K562 (cell line): ENCODE data around the gene KCNC3. TPM values are rescaled to one million over a fixed set of nuclear protein-coding genes. Genes with fewer than 3 reads are reported as not detected.
A peak's percentile ranks its signal among the peaks of the same experiment; 100 is the strongest.

ENCODE experiments used
- ARID2 ChIP-seq: fragments of 450-650 bp; IDR thresholded peaks from 2 replicates; pipeline ENCODE4 v1.6.1; 2017; ENCODE audit warnings: antibody characterized with exemption, mild to moderate bottlenecking
- ATF7 ChIP-seq: fragments of 450-650 bp; IDR thresholded peaks from 2 replicates; pipeline ENCODE4 v1.7.1; 2014; ENCODE audit warnings: mild to moderate bottlenecking, moderate library complexity
- CTCF ChIP-seq, 3 experiments: IDR thresholded peaks in 2 of 3; conservative IDR thresholded peaks in 1 of 3; 2 replicates each; pipeline ENCODE4 v1.5.1; 2011 to 2012; ENCODE audit warnings: low read length in 3 of 3, mild to moderate bottlenecking in 3 of 3, control low read depth in 2 of 3, improper control_type of control experiment in 1 of 3, inconsistent platforms in 1 of 3, low read depth in 1 of 3, mixed read lengths in 1 of 3, moderate library complexity in 1 of 3; ENCODE audit not compliant: insufficient read depth in 2 of 3
- EP400 ChIP-seq: fragments of 450-650 bp; IDR thresholded peaks from 2 replicates; pipeline ENCODE4 v1.6.1; 2017; ENCODE audit warnings: antibody characterized with exemption, mild to moderate bottlenecking, moderate library complexity
- ESRRB ChIP-seq: fragments of 250-450 bp; sonication (Bioruptor Pico); IDR thresholded peaks from 2 replicates; pipeline ENCODE4 v1.5.0; 2020; ENCODE audit warnings: mild to moderate bottlenecking, moderate library complexity, borderline replicate concordance
- ETV5 ChIP-seq: sonication (generic); formaldehyde crosslinking; IDR thresholded peaks from 2 replicates; pipeline ENCODE4 v1.4.0; 2020; ENCODE audit warnings: low read depth, mild to moderate bottlenecking, missing genetic modification reagents
- FOXK2 ChIP-seq, 2 experiments: fragments of 450-650 bp; IDR thresholded peaks in 1 of 2; conservative IDR thresholded peaks in 1 of 2; 2 replicates each; pipeline ENCODE4 v1.6.1; 2016; ENCODE audit warnings: low read depth in 2 of 2, mild to moderate bottlenecking in 1 of 2
- GATAD2A ChIP-seq: fragments of 450-650 bp; IDR thresholded peaks from 2 replicates; pipeline ENCODE4 v1.6.1; 2017
- HMG20B ChIP-seq: fragments of 250-450 bp; sonication (Bioruptor Pico); IDR thresholded peaks from 2 replicates; pipeline ENCODE4 v1.5.0; 2021; ENCODE audit warnings: mild to moderate bottlenecking
- IRF9 ChIP-seq: fragments of 450-650 bp; IDR thresholded peaks from 2 replicates; pipeline ENCODE4 v1.6.1; 2016; ENCODE audit warnings: missing biosample characterization, missing genetic modification characterization
- KDM1A ChIP-seq, 2 experiments: fragments of 450-650 bp; IDR thresholded peaks; 2 replicates each; pipeline ENCODE4 v1.6.1; 2016; ENCODE audit warnings: mild to moderate bottlenecking in 2 of 2
- KLF6 ChIP-seq: fragments of 250-450 bp; sonication (Bioruptor Pico); IDR thresholded peaks from 2 replicates; pipeline ENCODE4 v1.4.0; 2020; ENCODE audit warnings: mild to moderate bottlenecking, moderate library complexity, borderline replicate concordance
- RBM14 ChIP-seq: fragments of 200-400 bp; formaldehyde crosslinking; IDR thresholded peaks from 2 replicates; pipeline ENCODE4 v1.6.1; 2018; ENCODE audit warnings: low read depth, mild to moderate bottlenecking, low read length, moderate library complexity, borderline replicate concordance; ENCODE audit not compliant: insufficient read depth
- SAFB ChIP-seq: fragments of 200-400 bp; formaldehyde crosslinking; IDR thresholded peaks from 2 replicates; pipeline ENCODE4 v1.6.1; 2017; ENCODE audit warnings: low read depth, low read length, borderline replicate concordance
- SOX6 ChIP-seq: fragments of 450-650 bp; IDR thresholded peaks from 2 replicates; pipeline ENCODE4 v1.6.1; 2014; ENCODE audit warnings: mild to moderate bottlenecking
- TBP ChIP-seq: optimal IDR thresholded peaks from 2 replicates; pipeline ENCODE3; 2011; ENCODE audit warnings: low read depth, low read length, improper control_type of control experiment
- ZBTB33 ChIP-seq: sonication (generic); formaldehyde crosslinking; IDR thresholded peaks from 2 replicates; pipeline ENCODE4 v1.8.1; 2023; ENCODE audit warnings: mild to moderate bottlenecking, missing genetic modification reagents
- ZBTB43 ChIP-seq: sonication (generic); formaldehyde crosslinking; IDR thresholded peaks from 2 replicates; pipeline ENCODE4 v1.8.0; 2023; ENCODE audit warnings: mild to moderate bottlenecking, missing genetic modification reagents
- ZNF165 ChIP-seq: fragments of 250-450 bp; sonication (Bioruptor Pico); IDR thresholded peaks from 2 replicates; pipeline ENCODE4 v1.4.0; 2020; ENCODE audit warnings: borderline replicate concordance
- ZNF384 ChIP-seq: IDR thresholded peaks from 2 replicates; pipeline ENCODE4 v1.6.1; 2012; ENCODE audit warnings: low read depth, low read length, improper control_type of control experiment
- polyA plus RNA-seq, 8 experiments: library from polyadenylated mRNA; depleted of rRNA in 4 of 8; stranded (reverse) in 5 of 8; unstranded in 3 of 8; fragments of >200 nt; fragmentation: Nextera tagmentation in 2 of 8; fragmentation: Illumina TruSeq in 1 of 8; extraction: Ambion mirVana in 2 of 8; extraction: Trizol in 1 of 8; gene quantifications; 2 replicates each; pipeline versions ENCODE4 v1.2.1 to v1.2.3, GENCODE V29; 2011 to 2014; ENCODE audit warnings: inconsistent platforms in 1 of 8, missing spikeins in 1 of 8
- total RNA-seq, 7 experiments: library from RNA; depleted of rRNA in 6 of 7; stranded (reverse); fragments of >200 nt in 6 of 7; fragmentation: Illumina TruSeq in 2 of 7; extraction: Trizol in 2 of 7; gene quantifications; 2 replicates each; pipeline versions ENCODE4 v1.2.1 to v1.2.3, GENCODE V29; 2011 to 2021; ENCODE audit warnings: low replicate concordance in 1 of 7
- TF ChIP-seq, protein P1 (sequence below): fragments of 200-800 bp; sonication (Bioruptor generic); IDR thresholded peaks from 2 replicates; pipeline ENCODE4 v1.6.1; 2017; ENCODE audit warnings: missing genetic modification characterization, missing compliant biosample characterization

KCNC3 gene
- total and polyA plus RNA-seq, 9 of the 15 experiments (the other 6 are each of a cell fraction or from before 2014, with no cell fraction given): 0.03 to 26.2 (median 2.0) TPM

GRCh38 chr19:50264483-50265186 lies 64.5 kb downstream of the KCNC3 start (continued):
- TF ChIP-seq ZBTB33 (CRISPR knock-in tag) (no peak), ZBTB43 (CRISPR knock-in tag) (no peak), ARID2 (no peak), ESRRB (CRISPR knock-in tag) (no peak), CTCF (IDR thresholded peaks at IDR 0.05 in 2 of 3, conservative IDR thresholded peaks at IDR 0.05 in 1 of 3; ENCODE audit: insufficient read depth in 2 of 3, low read depth in 1 of 3, low read length in 3 of 3) (peak; percentile 70 to 88 (median 80)), SOX6 (peak; percentile 36; the same call in 1 of the 2 replicates), ATF7 (peak; percentile 95), RBM14 (no peak), SAFB (no peak), ZNF165 (CRISPR knock-in tag) (no peak), GATAD2A (no peak), FOXK2 (conservative IDR thresholded peaks at IDR 0.05 in 1 of 2, IDR thresholded peaks at IDR 0.05 in 1 of 2; ENCODE audit: low read depth in 2 of 2) (no peak), TBP (no peak), IRF9 (tag) (no peak), ZNF384 (0 out of 2 replicates have a peak, but pooled peaks have one; percentile 7), KDM1A (IDR thresholded peaks at IDR 0.05) (peak in 1 of 2 experiments; percentile 52; a peak in 2 of 4 replicates), EP400 (no peak), HMG20B (CRISPR knock-in tag) (no peak), KLF6 (no peak), ETV5 (CRISPR knock-in tag) (no peak; the same call in 1 of the 2 replicates)
- TF ChIP-seq, protein P1, sequence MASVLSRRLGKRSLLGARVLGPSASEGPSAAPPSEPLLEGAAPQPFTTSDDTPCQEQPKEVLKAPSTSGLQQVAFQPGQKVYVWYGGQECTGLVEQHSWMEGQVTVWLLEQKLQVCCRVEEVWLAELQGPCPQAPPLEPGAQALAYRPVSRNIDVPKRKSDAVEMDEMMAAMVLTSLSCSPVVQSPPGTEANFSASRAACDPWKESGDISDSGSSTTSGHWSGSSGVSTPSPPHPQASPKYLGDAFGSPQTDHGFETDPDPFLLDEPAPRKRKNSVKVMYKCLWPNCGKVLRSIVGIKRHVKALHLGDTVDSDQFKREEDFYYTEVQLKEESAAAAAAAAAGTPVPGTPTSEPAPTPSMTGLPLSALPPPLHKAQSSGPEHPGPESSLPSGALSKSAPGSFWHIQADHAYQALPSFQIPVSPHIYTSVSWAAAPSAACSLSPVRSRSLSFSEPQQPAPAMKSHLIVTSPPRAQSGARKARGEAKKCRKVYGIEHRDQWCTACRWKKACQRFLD (CRISPR knock-in tag): no peak
